ENCODE measurements around the gene OPCML.

- TF ChIP-seq ONECUT2 (CRISPR knock-in tag; IDR thresholded peaks at IDR 0.05) (no peak), JUNB (CRISPR knock-in tag; IDR thresholded peaks at IDR 0.05; ENCODE audit: borderline replicate concordance) (no peak), ELF1 (CRISPR knock-in tag; IDR thresholded peaks at IDR 0.05) (no peak), POLR2AphosphoS5 (IDR thresholded peaks at IDR 0.05; ENCODE audit: low read depth, low read length) (no peak), HNRNPL (IDR thresholded peaks at IDR 0.05; ENCODE audit: low read depth, low read length) (no peak), ZNF20 (CRISPR knock-in tag; IDR thresholded peaks at IDR 0.05) (no peak), ZNF709 (CRISPR knock-in tag; IDR thresholded peaks at IDR 0.05) (no peak), RBFOX2 (IDR thresholded peaks at IDR 0.05; ENCODE audit: low read depth, low read length) (no peak)
- TF ChIP-seq, protein P1, sequence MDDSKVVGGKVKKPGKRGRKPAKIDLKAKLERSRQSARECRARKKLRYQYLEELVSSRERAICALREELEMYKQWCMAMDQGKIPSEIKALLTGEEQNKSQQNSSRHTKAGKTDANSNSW (CRISPR knock-in tag; IDR thresholded peaks at IDR 0.05; ENCODE audit: borderline replicate concordance): no peak
These were observed 1079.7 kb downstream of the OPCML start for GRCh38 chr11:132452616-132453015.

Data from HepG2 (cell line).